ENCODE data around the gene SEC23B. TPM values are rescaled to one million over a fixed set of nuclear protein-coding genes. Genes with fewer than 3 reads are reported as not detected.

SEC23B gene
- total and polyA plus RNA-seq, 4 donors = 12.8 to 54.3 (median 34.8) TPM

DNA sequence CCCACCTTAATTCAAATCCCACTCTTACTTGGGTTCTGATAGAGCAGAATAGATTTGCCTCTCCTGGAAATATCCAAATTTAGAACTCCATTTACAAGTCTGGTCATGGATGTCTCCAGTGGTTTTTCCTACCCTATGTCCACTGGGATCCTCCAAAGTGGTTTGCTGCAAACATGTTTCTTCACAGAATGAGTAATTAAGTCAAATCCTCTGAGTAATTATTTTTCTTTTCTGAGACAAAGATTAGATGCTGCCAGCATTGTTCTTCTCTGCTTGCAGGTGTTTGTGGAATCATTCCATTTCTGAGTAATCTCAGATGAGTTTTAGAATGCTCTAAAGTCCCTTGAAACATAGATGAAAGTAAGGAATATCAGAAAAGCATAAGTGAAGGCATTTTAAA lies 102.0 kb downstream of the SEC23B start:
- H3K27ac ChIP-seq (ENCODE audit: low read depth in 1 of 2, low read length in 2 of 2) = no peak overlapping the region
- no peaks in the 10 kb centered on the region for H3K9me3 ChIP-seq (ENCODE audit: control insufficient read depth in 4 of 4, low read length in 3 of 4)
- no peak for DNase-seq (ENCODE audit: low spot score)
- H3K4me3 ChIP-seq (ENCODE audit: low read depth in 1 of 3, low read length in 3 of 3) = no peak overlapping the region
- no peaks in the 10 kb centered on the region for H3K27me3 ChIP-seq (ENCODE audit: control insufficient read depth in 4 of 4, insufficient read depth in 4 of 4, low read length in 3 of 4)
- TF ChIP-seq RXRA (IDR thresholded peaks at IDR 0.05) (no peak), GABPA (IDR thresholded peaks at IDR 0.05 in 1 of 2, conservative IDR thresholded peaks at IDR 0.05 in 1 of 2) (no peak), JUND (IDR thresholded peaks at IDR 0.05) (no peak), TAF1 (conservative IDR thresholded peaks at IDR 0.05) (no peak)
- H3K9ac ChIP-seq (ENCODE audit: low read depth in 1 of 2, low read length in 2 of 2) = no peak overlapping the region
- H3K4me1 ChIP-seq (ENCODE audit: control insufficient read depth in 4 of 4, insufficient read depth in 4 of 4, low read length in 3 of 4) = no peaks in the 10 kb centered on the region
- no peaks in the 10 kb centered on the region for H3K36me3 ChIP-seq (ENCODE audit: control insufficient read depth in 4 of 4, insufficient read depth in 3 of 4, low read depth in 1 of 4, low read length in 3 of 4)

Small RNAs within 50 kb of the gene (small RNA-seq; reads per million reads assigned to genes)
- not detected for gene MIR3192
- gene RN7SL638P = not detected
- gene RNU6ATAC34P = not detected

Other genes starting within 250 kb of the SEC23B start
- gene ZNF133, start 219.4 kb upstream of the SEC23B start, total RNA-seq = 1 to 10 TPM; 8.4 to 9.5 TPM
- gene ZNF133, start 219.4 kb upstream of the SEC23B start, polyA plus RNA-seq = 1 to 10 TPM; 3.4 to 3.6 TPM
- gene DZANK1, start 40.9 kb upstream of the SEC23B start, total RNA-seq = under 1 TPM; 0.28 to 0.84 TPM
- gene DZANK1, start 40.9 kb upstream of the SEC23B start, polyA plus RNA-seq = under 1 TPM; 0.19 to 0.33 TPM
- gene POLR3F, start 40.5 kb upstream of the SEC23B start, total RNA-seq = 1 to 10 TPM; 3.3 to 9.8 TPM
- 1 to 10 TPM; 2.5 to 3.1 TPM for gene POLR3F, start 40.5 kb upstream of the SEC23B start, polyA plus RNA-seq
- gene RBBP9, start 10.7 kb upstream of the SEC23B start, total RNA-seq = 1 to 10 TPM; 7.2 to 9.5 TPM
- gene RBBP9, start 10.7 kb upstream of the SEC23B start, polyA plus RNA-seq = 1 to 10 TPM; 6.4 to 6.8 TPM
- gene SMIM26, start 59.5 kb downstream of the SEC23B start, total RNA-seq = 10 to 100 TPM; 37.4 to 52.6 TPM
- gene SMIM26, start 59.5 kb downstream of the SEC23B start, polyA plus RNA-seq = 100 to 1,000 TPM in 1 of 2 donors, 10 to 100 TPM in 1; 56.3 to 142 TPM
- gene DTD1, start 80.1 kb downstream of the SEC23B start, total RNA-seq = 10 to 100 TPM in 1 of 2 donors, 1 to 10 TPM in 1; 7.8 to 11.3 TPM
- gene DTD1, start 80.1 kb downstream of the SEC23B start, polyA plus RNA-seq = 10 to 100 TPM in 1 of 2 donors, 1 to 10 TPM in 1; 9.4 to 10.8 TPM